Stimulated activated CD4-positive, alpha-beta T cell treated with anti-CD3 and anti-CD28 coated beads, Interleukin-2, amount 100 ng/mL, for 24 hours (primary cell): ENCODE results near the gene TRIM45.

Experiments used
- DNase-seq, 2 donors: peaks; one replicate each; pipeline ENCODE4 v3.0.0-alpha.2; 2020

The TRIM45 gene

GRCh38 chr1:117097443-117097842 lies 24.1 kb downstream of the TRIM45 start:
- no peak for DNase-seq

GRCh38 chr1:117096951-117097408 lies 24.6 kb downstream of the TRIM45 start:
- DNase-seq = no peak

DNA sequence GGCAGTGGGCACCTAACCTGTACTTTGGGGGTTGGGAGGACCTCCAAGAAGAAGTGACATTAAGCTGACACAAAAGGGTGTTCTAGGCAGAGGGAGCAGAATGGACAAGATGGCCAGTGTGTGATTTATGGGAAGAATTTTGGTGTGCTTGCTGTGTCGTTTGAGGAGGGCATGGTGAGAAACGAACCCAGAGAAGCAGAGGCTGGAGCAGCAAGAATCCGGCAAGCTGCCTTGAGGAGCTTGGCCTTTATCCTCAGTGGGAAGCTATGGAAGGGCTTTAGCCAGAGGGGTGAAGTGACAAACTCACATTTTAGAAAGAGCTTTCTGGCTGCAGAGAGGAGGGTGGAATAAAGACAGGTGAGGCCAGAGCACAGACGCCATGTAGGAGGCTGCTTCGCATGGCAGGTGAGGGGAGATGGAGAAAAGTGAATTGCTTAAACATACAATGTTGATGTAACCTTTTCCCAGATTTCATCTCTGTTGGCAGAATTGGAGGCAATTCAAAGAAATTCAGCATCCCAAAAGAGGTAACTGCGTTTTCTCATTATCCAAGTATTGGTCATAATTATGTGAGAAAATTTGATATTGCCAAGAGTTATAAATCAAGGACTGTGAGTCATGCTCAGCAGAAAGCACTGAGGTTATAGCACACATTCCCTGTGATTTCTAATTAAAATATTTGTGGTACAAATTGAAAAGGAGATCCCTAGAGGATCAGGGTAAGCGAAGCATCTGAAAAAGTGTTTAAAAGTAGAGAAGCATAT lies 26.5 kb downstream of the TRIM45 start:
- no peak for DNase-seq

DNA sequence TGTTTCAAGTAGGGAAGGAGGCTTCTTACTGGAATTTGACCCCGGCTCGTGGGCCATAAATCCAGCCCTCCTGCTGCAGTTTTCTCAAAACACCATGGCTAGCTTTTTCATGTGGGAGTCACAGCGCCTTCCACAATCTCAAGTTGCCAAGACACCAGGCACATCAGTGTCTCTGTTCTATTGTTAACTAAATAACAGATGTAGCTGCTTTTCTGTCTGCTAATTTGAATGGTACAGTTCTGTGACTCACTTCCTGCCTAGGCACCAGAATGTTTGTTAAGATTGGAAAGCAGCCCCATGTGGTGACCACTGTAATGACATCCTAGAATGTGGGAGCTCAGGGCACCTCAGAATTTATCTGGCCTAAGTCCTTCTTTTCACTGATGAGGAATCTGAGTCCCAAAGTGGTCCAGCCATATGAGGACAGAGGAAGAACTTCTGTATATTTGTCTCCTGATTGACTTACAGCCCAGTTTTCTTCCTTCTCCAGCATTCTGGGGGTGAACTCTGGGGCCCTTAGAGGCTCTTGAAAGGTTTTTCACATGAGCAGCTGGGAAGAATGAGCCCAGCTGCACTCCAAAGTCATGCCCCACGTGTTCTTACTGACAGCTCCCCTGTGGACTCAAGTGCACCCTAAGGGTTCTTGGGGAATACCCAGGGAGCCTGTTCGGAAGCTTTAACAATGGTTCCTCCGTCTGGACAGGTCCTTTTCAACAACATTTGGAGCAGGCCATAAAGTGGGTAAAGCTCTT lies 27.5 kb downstream of the TRIM45 start:
- DNase-seq = peak; percentile 26 to 42

GRCh38 chr1:117093091-117093534 lies 28.4 kb downstream of the TRIM45 start:
- peak in 1 of 2 donors; percentile 6 for DNase-seq

DNA sequence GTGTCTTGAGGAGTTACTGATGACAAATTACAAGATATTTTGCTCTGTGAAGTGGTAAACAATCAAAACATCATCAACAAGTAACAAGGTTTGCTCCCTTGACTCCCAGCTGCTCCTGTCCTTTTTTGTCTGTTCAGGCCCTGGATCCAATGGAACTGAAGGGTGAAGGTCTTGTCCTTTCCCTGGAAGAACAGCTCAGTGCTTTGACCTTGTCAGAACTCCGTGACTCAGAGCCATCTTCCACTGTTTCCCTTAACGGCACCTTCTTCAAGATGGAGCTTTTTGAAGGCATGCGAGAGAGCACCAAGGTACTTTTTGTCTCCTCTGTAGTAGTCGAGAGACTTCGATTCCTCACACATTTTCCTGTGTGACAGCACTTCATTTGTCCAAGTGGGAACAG lies 29.0 kb downstream of the TRIM45 start:
- no peak for DNase-seq

DNA sequence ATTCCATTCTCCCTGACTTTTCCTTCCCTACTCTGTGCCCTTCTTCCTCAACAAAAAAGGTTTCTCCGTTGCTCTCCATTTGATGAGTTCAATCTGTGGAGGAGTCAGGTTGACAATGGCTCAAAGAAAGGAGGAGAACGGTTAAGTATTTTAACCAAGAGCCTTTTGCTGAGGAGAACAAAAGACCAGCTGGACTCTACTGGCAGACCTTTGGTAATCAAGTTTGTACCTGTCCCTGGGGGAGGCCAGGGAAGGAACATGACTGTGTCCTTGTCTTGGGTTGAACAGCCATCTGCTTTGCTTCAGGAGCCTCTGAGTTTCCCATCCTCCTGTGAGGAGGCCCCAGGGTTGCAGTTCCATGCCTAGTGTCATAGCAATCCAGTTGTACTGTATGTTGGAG lies 31.6 kb downstream of the TRIM45 start:
- no peak for DNase-seq

DNA sequence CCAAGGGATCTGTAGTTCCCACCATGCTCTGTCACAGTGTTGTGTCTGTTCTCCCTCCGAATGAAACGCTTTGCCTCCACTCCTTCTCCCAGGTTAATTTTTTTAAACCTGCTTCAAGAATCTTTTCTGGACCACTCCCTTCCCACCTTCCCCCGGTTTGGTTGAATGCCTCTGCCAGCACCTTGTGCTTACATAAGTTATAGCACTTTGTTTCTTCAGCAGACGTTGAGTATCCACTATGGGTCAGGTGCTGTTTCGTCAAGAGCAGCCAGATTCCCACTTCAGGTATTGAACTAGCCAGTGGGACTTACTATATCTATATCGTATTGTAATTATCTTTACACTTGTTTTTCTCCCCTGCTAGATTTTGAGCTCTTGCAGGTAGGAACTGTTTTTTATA lies 33.9 kb downstream of the TRIM45 start:
- no peak for DNase-seq

DNA sequence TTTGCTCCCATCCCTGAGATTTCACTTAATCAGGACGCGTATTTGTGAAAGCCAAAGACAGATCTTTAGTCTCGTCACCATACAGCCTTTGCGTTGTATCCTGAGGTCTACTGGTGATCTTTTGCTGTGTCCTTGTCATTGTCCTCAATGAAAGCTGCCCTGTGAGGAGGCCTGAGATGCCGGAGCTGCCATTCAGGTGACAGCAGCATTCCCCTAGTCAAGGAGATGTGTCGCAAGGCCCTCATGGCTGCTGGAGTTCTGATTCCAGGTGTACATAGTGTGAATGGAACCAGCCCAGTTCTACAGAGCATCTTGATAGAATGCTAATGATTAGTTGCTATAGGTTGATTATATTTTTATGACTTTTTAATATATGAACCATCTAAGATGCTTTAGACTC lies 37.3 kb downstream of the TRIM45 start:
- DNase-seq = no peak

- DNase-seq = no peak
These were observed 41.8 kb downstream of the TRIM45 start for GRCh38 chr1:117079737-117080136.

DNA sequence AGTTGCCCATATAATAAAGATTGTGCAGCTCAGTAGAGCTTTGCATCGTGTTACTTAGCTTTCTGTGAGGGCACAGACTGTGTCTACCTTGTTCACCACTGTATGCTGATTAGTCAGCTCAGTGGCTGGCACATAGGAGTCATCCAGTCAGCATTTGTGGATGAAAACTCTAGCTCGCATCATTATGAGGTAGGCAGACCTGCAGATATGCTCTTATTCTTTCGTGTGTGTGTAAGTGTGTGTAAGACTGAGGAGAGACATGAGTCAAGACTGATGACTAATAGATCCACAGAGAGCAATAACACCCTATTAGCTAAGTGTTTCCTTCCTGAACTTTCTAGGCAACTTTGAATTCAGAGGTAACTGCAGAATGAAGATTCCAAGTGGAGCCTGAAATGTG lies 44.3 kb downstream of the TRIM45 start:
- DNase-seq = peak; percentile 48 to 59

GRCh38 chr1:117076648-117077047 lies 44.9 kb downstream of the TRIM45 start:
- DNase-seq = no peak

DNA sequence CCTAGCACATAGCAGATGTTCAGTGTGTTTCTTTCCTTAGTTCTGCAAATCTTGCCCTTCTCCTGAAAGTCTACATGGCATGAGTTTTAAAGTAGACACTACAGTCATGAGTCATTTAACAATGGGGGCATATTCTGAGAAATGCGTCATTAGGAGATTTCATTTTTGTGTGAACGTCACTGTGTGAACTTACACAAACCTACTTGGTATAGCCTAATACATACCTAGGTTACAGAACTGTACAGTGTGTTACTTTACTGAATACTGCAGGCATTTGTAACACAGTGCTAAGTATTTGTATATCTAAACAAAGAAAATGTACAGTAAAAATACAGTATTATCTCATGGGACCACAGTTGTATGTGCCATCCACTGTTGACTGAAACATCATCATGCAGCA lies 51.4 kb downstream of the TRIM45 start:
- no peak for DNase-seq

DNA sequence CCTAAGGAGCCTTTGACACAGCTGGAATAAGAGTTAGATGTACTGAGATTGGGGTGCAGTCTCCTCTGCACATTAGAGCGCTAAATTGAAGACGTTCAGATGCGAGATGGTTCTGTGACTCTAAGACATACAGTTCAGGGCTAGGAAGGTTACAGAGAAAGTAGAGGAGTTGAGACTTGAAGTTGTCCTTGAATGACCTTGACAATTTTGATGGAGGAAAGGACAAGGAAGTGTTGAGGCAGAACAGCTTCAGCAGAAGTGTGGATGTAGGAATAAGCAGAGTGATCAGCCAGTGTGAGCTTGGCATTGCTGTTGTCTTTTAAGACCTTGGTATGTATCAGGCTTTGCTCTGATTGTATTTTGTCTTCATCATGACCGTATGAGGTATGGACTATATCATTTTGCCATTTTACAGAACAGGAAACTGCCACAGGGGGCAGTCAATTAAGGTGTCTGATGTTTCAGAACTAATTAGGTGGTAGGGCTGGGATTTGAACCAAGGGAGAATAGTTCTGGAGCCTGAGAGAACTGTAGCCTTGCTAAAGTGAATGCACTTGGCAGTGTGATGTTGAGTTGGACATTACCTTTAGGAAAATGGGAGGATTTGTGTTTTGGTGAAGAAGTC lies 52.2 kb downstream of the TRIM45 start:
- no peak for DNase-seq

DNA sequence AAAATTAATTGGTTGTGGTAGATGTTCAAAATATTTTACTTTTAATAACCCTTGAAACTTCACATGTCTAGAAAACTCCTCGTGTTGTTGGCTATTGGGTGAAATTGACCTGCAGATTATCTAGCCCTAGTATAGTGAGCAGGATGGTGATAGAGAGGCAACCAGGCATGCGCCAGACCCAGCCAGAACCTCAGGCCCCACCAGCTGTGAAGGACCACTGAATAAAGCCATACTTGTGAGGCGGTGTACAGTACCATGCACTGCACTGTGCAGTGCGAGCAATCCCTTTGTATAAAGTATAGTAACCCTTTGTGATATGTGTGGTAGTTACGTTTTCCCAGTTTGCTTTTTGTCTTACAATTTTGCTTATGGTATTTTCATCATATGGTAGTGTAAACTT lies 53.0 kb downstream of the TRIM45 start:
- DNase-seq = no peak

- DNase-seq = peak; percentile 26 to 45
These were observed 53.8 kb downstream of the TRIM45 start for GRCh38 chr1:117067533-117068370.

DNA sequence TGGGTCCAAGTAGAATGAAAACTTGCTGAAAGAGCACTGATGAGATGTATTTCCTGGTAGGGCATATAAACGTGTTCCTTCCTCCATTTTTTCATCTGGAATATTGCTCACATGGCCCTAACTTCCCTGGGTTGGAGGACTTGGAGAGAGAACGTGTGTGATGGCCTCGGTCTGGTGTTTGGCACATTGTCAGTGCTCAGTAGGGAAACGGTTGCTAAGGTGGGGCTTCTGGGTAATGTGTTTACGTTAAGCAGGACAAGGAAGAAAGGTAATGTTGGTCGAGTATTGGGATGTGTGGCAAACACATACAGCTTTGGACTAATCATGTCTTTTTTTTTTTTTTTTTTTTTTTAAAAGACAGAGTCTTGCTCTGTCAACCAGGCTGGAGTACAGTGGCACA lies 55.2 kb downstream of the TRIM45 start:
- DNase-seq = no peak

DNA sequence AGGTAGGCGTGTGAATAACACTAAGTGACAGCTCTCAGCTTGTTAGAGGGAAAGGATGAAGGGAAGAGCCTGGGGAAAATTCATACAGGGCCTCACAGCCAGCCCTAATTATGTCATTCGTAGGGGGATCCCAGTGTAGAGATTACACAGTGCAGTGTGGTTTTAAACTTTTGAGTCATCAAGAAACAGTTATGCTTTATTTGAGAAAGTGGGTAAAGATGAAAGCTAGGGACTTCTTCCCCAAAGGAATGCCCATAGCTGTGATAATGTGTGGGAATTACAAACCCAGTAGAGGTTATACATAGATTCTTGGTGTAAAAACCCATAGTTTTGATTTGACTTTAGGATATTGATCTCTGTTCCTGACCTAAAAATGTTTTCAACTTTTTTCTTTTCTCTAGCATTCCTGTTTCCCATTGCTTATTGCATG lies 59.5 kb downstream of the TRIM45 start:
- no peak for DNase-seq
